Umbilical cord (tissue), 2 donors: ENCODE measurements around the gene CYP2W1. TPM values are rescaled to one million over a fixed set of nuclear protein-coding genes. Genes with fewer than 3 reads are reported as not detected.
"Not testable (repeated sequence)": the region's sequence is repeated elsewhere in the genome, so short reads cannot be mapped to it uniquely, and the experiment has no call there.

Experiments
- DNase-seq: peaks from one replicate; pipeline ENCODE4 v3.0.0-alpha.2; 2015; ENCODE audit warnings: low spot score
- total RNA-seq: library from RNA; depleted of rRNA; stranded (reverse); fragments of >200 nt; gene quantifications from one replicate; pipeline ENCODE4 v1.2.3, GENCODE V29; 2014; ENCODE audit warnings: low replicate concordance; ENCODE audit not compliant: insufficient read depth

The CYP2W1 gene
- total RNA-seq, 1 donor from 2014 or later, result 39.2 TPM

DNA sequence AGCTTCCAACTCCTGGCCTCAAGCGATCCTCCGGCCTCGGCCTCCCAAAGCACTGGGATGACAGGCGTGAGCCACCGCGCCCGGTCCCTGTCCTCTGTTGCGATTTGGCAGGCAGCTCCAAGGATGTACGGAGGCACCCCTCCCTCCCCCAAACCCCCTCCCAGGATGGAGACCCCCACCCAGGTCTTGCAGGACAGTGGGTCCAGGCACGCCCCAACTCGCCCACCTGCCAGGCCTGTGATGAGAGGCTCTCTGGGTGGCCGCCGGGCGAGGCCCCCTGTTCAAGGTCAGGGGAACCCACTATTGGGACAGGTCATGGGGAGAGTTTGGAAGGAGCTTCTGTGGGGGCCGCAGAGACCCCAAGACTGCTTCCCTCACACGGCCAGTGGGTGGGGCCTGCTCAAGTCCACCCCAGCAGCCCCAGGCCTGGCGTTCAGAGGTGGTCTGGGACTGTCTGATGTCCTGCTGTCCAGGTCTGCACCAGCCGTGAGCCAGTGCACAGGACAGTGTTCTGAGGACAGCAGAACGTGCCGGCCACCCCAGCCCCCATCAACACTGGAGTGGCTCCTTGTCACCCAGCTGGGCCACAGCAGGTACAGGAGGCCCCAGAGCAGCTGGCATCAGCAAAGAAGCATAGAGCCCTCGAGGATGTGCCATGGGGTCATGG is 31.0 kb upstream of the CYP2W1 start:
- DNase-seq, result no peak

DNA sequence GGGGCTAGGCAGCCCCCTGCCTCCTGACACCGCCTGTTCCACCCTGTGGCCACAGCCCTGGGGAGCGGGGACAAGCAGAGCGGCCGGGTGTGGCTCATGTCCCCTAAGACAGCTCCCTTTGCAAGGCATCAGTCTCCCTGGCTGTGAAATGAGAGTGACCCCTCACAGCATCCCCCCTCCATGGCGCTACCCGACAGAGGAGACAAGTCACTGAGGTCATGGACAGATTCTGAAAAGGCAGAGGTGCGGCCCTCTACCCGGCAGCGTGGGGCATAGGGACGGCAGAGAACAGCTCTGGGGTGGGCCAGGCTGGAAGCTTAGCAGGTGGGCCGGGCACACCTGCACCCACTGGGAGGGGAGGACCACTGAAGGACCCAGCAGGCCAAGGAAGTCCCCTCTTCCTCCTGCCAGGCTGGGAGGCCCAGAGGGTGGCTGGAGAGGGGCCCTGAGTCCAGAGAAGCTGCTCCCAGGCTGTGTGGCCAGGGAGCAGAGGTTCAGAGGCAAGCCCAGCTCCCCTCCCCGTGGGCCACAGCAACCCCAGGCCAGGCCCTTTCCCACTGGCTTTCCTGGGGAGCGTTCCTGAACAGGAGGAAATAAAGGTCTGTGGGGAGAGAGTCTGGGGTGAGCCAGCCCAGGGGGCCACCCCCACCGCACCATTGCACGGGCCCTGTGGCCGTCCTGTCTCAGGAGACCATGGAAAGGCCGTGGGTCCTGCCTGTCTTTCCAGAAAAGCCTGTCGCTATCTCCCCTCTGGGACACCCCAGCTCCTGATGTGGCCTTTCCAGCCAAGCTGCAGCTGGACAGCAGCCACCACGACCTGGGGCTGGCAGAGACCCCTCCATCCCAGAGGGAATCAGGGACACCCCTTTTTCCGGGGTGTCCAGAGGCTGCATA is 30.2 kb upstream of the CYP2W1 start:
- no peak for DNase-seq

- peak; percentile 56 for DNase-seq
Observed at GRCh38 chr7:953547-954327, 29.2 kb upstream of the CYP2W1 start.

- peak; percentile 49 for DNase-seq
Observed at GRCh38 chr7:954330-955238, 28.4 kb upstream of the CYP2W1 start, which contains the start of gene ADAP1. Gene ADAP1 (minus strand): TSS chr7:954680. CDS start chr7:954477, 203 bp downstream.

GRCh38 chr7:956031-956430 is 26.9 kb upstream of the CYP2W1 start:
- no peak for DNase-seq

DNA sequence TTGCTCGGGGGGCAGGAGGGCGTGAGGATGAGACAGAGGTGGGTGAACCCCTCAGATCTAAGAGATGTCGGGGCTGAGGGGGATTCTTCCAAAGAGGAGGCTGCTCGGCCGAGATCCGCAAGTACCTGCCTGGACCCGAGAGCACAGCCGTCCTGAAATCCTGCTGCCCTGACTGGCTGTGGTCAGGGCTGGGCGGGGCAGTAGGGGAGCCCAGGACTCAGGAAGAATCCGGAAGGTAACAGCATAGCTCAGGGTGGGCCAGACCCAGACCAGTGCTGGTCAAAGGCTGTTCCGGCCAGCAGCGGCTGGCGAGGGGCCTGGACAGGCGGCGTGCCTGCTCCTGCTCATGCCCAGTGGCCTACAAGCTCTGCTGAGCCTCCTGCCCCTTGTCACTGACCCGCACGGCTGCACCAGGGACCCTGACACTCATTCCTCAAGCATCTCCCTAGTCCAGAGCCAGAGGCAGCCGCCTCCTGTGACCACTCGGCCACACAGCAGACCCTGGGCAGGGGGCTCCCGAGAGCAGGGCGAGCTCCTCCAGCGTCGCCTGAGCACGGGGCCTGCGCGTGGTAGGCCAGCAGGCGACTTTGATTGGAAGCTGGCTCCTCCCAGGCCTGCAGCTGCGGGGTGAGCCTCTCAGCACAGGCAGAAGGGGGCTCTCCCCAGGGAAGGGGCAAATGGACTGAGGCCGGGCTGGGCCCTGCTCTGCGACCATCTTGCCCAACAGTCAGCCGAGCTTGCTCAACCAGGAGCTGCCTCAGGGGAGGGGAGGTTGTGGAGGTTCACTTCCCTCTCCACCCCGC is 25.4 kb upstream of the CYP2W1 start:
- DNase-seq, result no peak

- DNase-seq, result no peak
Observed at GRCh38 chr7:958221-959200, 24.5 kb upstream of the CYP2W1 start.

DNA sequence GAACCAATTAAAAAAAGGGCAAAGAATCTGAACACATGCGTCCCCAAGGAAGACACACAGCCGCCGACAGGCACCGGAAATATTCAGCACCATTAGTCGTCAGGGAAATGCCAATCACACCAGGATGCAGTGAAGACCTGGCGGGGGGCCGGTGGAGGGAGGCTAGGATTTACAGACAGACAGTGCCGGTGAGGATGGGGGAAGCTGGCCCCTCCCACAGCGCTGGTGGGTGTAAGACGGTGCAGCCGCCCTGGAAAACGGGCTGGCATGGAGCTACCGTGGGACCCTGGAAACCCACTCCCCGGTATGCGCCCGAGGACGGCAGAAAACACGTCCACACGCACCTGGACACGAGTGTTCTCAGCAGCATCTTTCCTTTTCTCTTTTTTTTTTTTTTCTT is 23.7 kb upstream of the CYP2W1 start:
- no peak for DNase-seq

DNA sequence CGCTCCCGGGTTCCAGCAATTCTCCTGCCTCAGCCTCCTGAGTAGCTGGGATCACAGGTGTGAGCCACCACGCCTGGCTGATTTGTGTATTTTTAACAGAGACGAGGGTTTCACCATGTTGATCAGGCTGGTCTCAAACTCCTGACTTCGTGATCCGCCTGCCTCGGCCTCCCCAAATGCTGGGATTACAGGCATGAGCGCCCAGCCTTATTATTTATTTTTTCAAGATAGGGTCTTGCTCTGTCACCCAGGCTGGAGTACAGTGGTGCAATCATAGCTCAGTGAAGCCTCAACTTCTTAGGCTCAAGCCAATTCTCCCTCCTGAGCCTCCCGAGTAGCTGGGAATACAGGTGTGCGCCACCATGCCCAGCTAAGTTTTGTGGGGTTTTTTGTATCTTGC is 23.2 kb upstream of the CYP2W1 start:
- DNase-seq, result not testable (repeated sequence)

- peak; percentile 67 for DNase-seq
Observed at GRCh38 chr7:960269-960871, 22.6 kb upstream of the CYP2W1 start.

- DNase-seq, result peak; percentile 78
Observed at GRCh38 chr7:960972-961371, 22.0 kb upstream of the CYP2W1 start.

DNA sequence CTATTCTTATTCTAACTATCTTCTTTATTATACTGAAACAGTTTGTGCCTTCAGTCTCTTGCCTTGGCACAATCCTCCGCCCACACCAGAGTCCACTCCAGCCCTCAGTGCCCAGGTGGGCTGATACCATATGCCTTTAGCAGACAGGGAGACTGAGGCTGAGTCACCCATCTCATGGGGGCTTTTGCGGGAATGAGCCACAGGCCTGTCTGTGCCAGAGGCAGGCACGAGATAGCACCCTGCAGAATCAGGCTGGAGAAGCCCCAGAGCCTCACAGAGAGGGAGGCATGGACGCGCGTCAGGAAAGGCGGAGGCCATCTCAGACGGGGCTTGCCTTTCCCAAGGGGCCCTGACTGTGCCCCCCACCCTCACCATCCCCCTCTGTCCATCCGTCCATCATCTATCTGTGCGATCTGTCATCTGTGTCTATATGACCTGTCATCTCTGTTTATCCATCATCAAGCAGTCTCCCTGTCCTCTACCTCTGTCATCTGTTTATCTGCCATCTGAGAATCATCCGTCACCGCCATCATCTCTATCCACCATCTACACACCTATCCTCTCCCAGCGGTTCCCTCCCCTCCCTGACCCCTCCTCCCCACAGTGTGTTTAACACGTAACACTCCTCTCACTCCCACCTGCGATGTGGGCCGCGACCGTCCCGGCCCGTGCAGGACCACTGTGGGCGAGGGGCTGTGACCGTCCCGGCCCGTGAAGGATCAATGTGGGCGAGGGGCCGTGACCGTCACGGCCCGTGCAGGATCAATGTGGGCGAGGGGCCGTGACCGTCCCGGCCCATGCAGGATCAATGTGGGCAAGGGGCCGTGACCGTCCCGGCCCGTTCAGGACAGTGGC is 21.2 kb upstream of the CYP2W1 start:
- DNase-seq, result no peak

GRCh38 chr7:962401-963081 is 20.4 kb upstream of the CYP2W1 start:
- no peak for DNase-seq

DNA sequence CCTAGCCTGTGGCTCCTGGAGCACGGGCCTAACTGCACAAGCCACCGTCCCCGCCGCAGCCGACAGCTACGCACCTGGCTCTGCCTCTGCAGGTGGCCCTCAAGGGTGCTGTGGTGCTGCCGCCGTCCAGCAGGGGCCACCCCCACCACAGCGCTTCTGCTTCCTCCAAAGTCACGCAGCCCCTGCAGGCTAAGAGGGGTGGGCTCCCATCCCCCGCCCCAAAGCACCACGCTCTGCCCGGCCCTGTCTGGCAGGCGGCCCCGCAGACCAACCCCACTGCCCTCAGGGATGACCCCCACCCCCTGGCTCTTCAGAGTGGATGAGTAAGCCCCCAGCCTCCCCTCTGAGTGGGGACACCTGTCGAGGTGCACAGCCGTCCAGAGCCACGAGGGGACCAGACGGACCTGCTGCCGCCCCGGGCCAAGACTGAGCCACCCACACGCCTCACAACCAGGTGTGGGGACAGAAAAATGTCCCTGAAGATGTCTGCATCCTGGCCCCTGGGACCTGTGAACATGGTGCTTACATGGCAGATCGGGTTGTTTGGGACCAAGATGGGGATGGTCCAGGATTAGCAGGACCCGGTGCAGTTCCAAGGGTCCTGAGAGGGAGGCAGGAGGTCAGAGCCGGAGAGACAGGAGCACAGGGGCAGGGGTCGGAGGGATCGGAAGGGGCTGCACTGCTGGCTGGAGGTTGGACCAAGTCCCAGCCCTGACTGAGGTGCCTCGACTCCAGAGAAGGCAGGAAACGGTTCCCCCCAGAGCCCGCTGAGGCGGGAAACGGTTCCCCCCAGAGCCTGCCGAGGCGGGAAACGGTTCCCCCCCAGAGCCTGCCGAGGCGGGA is 19.5 kb upstream of the CYP2W1 start:
- no peak for DNase-seq

DNA sequence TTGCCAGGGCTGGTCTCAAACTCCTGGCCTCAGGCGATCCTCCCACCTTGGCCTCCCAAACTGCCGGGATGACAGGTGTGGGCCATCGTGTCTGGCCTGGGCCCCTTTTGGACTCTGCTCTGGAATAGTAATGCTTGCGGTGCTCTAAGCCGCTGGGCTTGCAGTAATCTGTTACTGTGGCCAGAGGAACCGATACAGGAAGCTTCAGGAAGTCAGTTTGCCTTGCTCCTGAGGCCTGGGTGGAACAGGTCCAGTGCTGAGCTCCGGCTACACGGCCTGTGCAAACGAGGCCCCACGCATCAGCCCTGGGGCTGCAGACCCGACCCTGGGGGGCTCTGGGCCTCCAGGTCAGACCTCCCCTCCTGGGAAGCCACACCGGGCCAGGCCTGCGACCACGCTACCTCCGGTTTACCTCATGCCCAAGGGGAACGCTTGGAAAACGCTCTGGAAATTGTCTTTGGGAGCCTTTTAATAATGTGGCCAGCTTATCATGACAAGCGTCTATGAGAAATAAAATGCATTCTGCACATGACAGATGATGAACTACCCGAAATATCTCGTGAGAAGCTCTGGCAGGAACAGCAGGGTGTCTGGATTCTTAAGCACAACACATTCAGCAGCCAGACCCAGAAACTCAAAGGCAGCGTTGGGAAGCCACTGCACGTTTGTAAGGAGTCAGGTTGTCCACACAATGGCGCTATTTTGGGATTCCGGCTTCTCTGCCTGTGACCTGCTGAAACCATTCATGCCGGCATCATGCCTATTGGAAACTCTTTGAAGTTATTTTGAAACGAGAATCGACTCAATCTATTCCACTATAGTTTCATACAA is 18.4 kb upstream of the CYP2W1 start:
- DNase-seq, result peak; percentile 88
